Neural progenitor cell (in vitro differentiated cells): ENCODE results near the gene C1QC. TPM values are rescaled to one million over a fixed set of nuclear protein-coding genes. Genes with fewer than 3 reads are reported as not detected.

Source experiments
- DNase-seq: peaks from one replicate; pipeline ENCODE4 v3.0.0-alpha.2; 2016; ENCODE audit warnings: low spot score
- H2AFZ ChIP-seq: fragments of 200-600 bp; sonication (generic); replicated peaks from 2 replicates; pipeline ENCODE4 v1.6.1; 2016; ENCODE audit warnings: antibody characterized with exemption
- H3F3A ChIP-seq: fragments of 200-600 bp; sonication (generic); 2 replicates; pipeline ENCODE4 v1.6.1; 2016; ENCODE audit warnings: antibody characterized with exemption, low read depth
- H3K27ac ChIP-seq: fragments of 200-600 bp; sonication (generic); 2 replicates; pipeline ENCODE4 v1.5.1; 2016; ENCODE audit warnings: mild to moderate bottlenecking
- H3K27me3 ChIP-seq: fragments of 200-600 bp; sonication (generic); 2 replicates; pipeline ENCODE4 v1.6.1; 2016; ENCODE audit warnings: mild to moderate bottlenecking, moderate library complexity
- H3K36me3 ChIP-seq: fragments of 200-600 bp; sonication (generic); 2 replicates; pipeline ENCODE4 v1.5.1; 2016
- H3K4me1 ChIP-seq: fragments of 200-600 bp; sonication (generic); 2 replicates; pipeline ENCODE4 v1.6.1; 2016; ENCODE audit warnings: mixed run types
- H3K4me2 ChIP-seq: fragments of 200-600 bp; sonication (generic); 2 replicates; pipeline ENCODE4 v1.6.1; 2016
- H3K4me3 ChIP-seq: fragments of 200-600 bp; sonication (generic); 2 replicates; pipeline ENCODE4 v1.5.1; 2016
- H3K79me2 ChIP-seq: fragments of 200-600 bp; sonication (generic); 2 replicates; pipeline ENCODE4 v1.6.1; 2016; ENCODE audit warnings: low read depth
- H3K9ac ChIP-seq: fragments of 200-600 bp; sonication (generic); 2 replicates; pipeline ENCODE4 v1.6.1; 2016
- H3K9me3 ChIP-seq: fragments of 200-600 bp; sonication (generic); 2 replicates; pipeline ENCODE4 v1.5.1; 2016; ENCODE audit warnings: low read depth
- H4K20me1 ChIP-seq: fragments of 200-600 bp; sonication (generic); 2 replicates; pipeline ENCODE4 v1.6.1; 2016; ENCODE audit warnings: low read depth
- H3K27ac Mint-ChIP-seq: 3 replicates; pipeline ENCODE4 v1.8.0; 2021; ENCODE audit warnings: mixed read lengths
- H3K27me3 Mint-ChIP-seq: 2 replicates; pipeline ENCODE4 v1.8.0; 2022; ENCODE audit warnings: low read depth, mild to moderate bottlenecking, inconsistent platforms, moderate library complexity, mixed read lengths; ENCODE audit not compliant: insufficient read depth
- H3K36me3 Mint-ChIP-seq: 3 replicates; pipeline ENCODE4 v1.8.0; 2021; ENCODE audit warnings: mixed read lengths
- H3K4me1 Mint-ChIP-seq: 3 replicates; pipeline ENCODE4 v1.8.0; 2021; ENCODE audit warnings: mixed read lengths
- H3K4me3 Mint-ChIP-seq: 3 replicates; pipeline ENCODE4 v1.8.0; 2021; ENCODE audit warnings: mild to moderate bottlenecking, moderate library complexity, mixed read lengths
- H3K9me3 Mint-ChIP-seq: 3 replicates; pipeline ENCODE4 v1.8.0; 2020; ENCODE audit warnings: mixed read lengths
- CTCF ChIP-seq: fragments of 200-600 bp; sonication (generic); IDR thresholded peaks from 2 replicates; pipeline ENCODE4 v1.5.1; 2017; ENCODE audit warnings: antibody characterized with exemption, mild to moderate bottlenecking
- EZH2 ChIP-seq: fragments of 200-600 bp; sonication (generic); IDR thresholded peaks from 2 replicates; pipeline ENCODE4 v1.6.1; 2017; ENCODE audit warnings: antibody characterized with exemption, mild to moderate bottlenecking, moderate library complexity
- EZH2phosphoT487 ChIP-seq: fragments of 200-600 bp; sonication (generic); IDR thresholded peaks from 2 replicates; pipeline ENCODE4 v1.6.1; 2017; ENCODE audit warnings: antibody characterized with exemption
- total RNA-seq: library from RNA; depleted of rRNA; stranded (reverse); fragments of >200 nt; gene quantifications from 2 replicates; pipeline ENCODE4 v1.2.3, GENCODE V29; 2015; ENCODE audit warnings: low replicate concordance

The C1QC gene
- total RNA-seq, 1 donor from 2014 or later: not detected

- Mint-ChIP-seq H3K9me3 (no peaks in the 10 kb centered on the region), H3K4me1 (no peaks in the 10 kb centered on the region), H3K36me3 (no peaks in the 10 kb centered on the region), H3K4me3 (no peak overlapping the region), H3K27me3 (peaks cover 56% of the 10 kb centered on the region), H3K27ac (no peak overlapping the region)
- no peaks in the 10 kb centered on the region for H3K4me1 ChIP-seq
- no peak overlapping the region for H3K4me3 ChIP-seq
- no peak overlapping the region for H3K4me2 ChIP-seq
- no peaks in the 10 kb centered on the region for H3K9me3 ChIP-seq
- peaks cover 45% of the 10 kb centered on the region for H4K20me1 ChIP-seq
- H3K27ac ChIP-seq: no peak overlapping the region
- H3K36me3 ChIP-seq: no peaks in the 10 kb centered on the region
- no peak overlapping the region for H3K9ac ChIP-seq
- no peaks in the 10 kb centered on the region for H3K79me2 ChIP-seq
- DNase-seq: no peak
- no peaks in the 10 kb centered on the region for H3F3A ChIP-seq
- TF ChIP-seq CTCF: no peak
- TF ChIP-seq EZH2phosphoT487: no peak
- no peak for TF ChIP-seq EZH2
- H3K27me3 ChIP-seq: peaks cover 71% of the 10 kb centered on the region
- no peak overlapping the region for H2AFZ ChIP-seq
Observed at GRCh38 chr1:22608361-22608760, 35.1 kb upstream of the C1QC start.

GRCh38 chr1:22609291-22609690, 34.1 kb upstream of the C1QC start:
- no peak overlapping the region for H3K4me3 Mint-ChIP-seq
- no peak for DNase-seq
- no peaks in the 10 kb centered on the region for H3K9me3 Mint-ChIP-seq
- peaks cover 78% of the 10 kb centered on the region for H3K27me3 ChIP-seq
- H3K9me3 ChIP-seq: no peaks in the 10 kb centered on the region
- no peaks in the 10 kb centered on the region for H3K36me3 ChIP-seq
- no peak overlapping the region for H3K27ac Mint-ChIP-seq
- H3K4me1 ChIP-seq: no peaks in the 10 kb centered on the region
- TF ChIP-seq EZH2 (no peak), EZH2phosphoT487 (no peak), CTCF (no peak)
- no peak overlapping the region for H3K4me2 ChIP-seq
- no peaks in the 10 kb centered on the region for H3K4me1 Mint-ChIP-seq
- H3K79me2 ChIP-seq: no peaks in the 10 kb centered on the region
- H3K27me3 Mint-ChIP-seq: peaks cover 50% of the 10 kb centered on the region
- H3K27ac ChIP-seq: no peak overlapping the region
- H3K9ac ChIP-seq: no peak overlapping the region
- H4K20me1 ChIP-seq: peaks cover 51% of the 10 kb centered on the region
- H3F3A ChIP-seq: no peaks in the 10 kb centered on the region
- H3K36me3 Mint-ChIP-seq: no peaks in the 10 kb centered on the region
- H3K4me3 ChIP-seq: no peak overlapping the region
- no peak overlapping the region for H2AFZ ChIP-seq

GRCh38 chr1:22611530-22611947, 31.9 kb upstream of the C1QC start:
- no peak overlapping the region for H3K27ac Mint-ChIP-seq
- H3K9me3 Mint-ChIP-seq: no peaks in the 10 kb centered on the region
- H3K4me1 Mint-ChIP-seq: no peaks in the 10 kb centered on the region
- no peak overlapping the region for H3K27ac ChIP-seq
- no peaks in the 10 kb centered on the region for H3K4me1 ChIP-seq
- H3K36me3 Mint-ChIP-seq: no peaks in the 10 kb centered on the region
- no peaks in the 10 kb centered on the region for H3K9me3 ChIP-seq
- H3K27me3 Mint-ChIP-seq: peaks cover 47% of the 10 kb centered on the region
- H3K9ac ChIP-seq: no peak overlapping the region
- DNase-seq: peak; percentile 93
- no peak overlapping the region for H3K4me3 ChIP-seq
- H3K4me2 ChIP-seq: no peak overlapping the region
- peaks cover 77% of the 10 kb centered on the region for H3K27me3 ChIP-seq
- peaks cover 53% of the 10 kb centered on the region for H4K20me1 ChIP-seq
- no peak overlapping the region for H2AFZ ChIP-seq
- H3K79me2 ChIP-seq: no peaks in the 10 kb centered on the region
- no peaks in the 10 kb centered on the region for H3K36me3 ChIP-seq
- H3K4me3 Mint-ChIP-seq: peak overlapping the region; percentile 13
- TF ChIP-seq EZH2phosphoT487: no peak
- no peak for TF ChIP-seq CTCF
- no peak for TF ChIP-seq EZH2
- H3F3A ChIP-seq: no peaks in the 10 kb centered on the region
